Nucleus accumbens (tissue), 56 donors: ENCODE results near the gene GTF3C1.
"Not testable (repeated sequence)": the region's sequence is repeated elsewhere in the genome, so short reads cannot be mapped to it uniquely, and the experiment has no call there.

ENCODE experiments used
- DNase-seq, 56 donors: peaks; one replicate each; lab custom pipeline; 2025; lab: John Stamatoyannopoulos, UW

The GTF3C1 gene

GRCh38 chr16:27468941-27469531 lies 80.7 kb downstream of the GTF3C1 start:
- DNase-seq = peak in 7 of 56 donors; percentile 5 to 32 (median 15)

DNA sequence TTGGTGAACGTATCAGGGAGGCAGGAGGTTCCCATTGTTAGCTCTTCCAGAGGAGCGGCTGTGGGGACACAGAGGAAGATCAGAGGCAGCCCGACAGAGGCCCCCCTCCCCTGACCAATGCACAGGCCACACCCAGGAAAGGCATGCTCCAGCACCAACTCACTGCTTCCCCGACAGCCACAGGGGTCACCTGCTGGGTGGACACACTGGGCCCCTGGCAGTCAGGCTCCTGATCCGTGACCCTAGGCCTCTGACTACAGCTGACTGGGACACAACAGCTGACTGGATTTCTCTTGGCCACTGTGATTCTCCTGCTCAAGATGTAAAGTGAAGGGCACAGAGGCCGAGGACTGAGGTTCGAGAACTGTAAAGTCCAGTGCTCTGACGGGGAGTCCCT lies 84.2 kb downstream of the GTF3C1 start:
- DNase-seq = no peak

- DNase-seq = no peak
These were observed 84.9 kb downstream of the GTF3C1 start for GRCh38 chr16:27464626-27465482.

DNA sequence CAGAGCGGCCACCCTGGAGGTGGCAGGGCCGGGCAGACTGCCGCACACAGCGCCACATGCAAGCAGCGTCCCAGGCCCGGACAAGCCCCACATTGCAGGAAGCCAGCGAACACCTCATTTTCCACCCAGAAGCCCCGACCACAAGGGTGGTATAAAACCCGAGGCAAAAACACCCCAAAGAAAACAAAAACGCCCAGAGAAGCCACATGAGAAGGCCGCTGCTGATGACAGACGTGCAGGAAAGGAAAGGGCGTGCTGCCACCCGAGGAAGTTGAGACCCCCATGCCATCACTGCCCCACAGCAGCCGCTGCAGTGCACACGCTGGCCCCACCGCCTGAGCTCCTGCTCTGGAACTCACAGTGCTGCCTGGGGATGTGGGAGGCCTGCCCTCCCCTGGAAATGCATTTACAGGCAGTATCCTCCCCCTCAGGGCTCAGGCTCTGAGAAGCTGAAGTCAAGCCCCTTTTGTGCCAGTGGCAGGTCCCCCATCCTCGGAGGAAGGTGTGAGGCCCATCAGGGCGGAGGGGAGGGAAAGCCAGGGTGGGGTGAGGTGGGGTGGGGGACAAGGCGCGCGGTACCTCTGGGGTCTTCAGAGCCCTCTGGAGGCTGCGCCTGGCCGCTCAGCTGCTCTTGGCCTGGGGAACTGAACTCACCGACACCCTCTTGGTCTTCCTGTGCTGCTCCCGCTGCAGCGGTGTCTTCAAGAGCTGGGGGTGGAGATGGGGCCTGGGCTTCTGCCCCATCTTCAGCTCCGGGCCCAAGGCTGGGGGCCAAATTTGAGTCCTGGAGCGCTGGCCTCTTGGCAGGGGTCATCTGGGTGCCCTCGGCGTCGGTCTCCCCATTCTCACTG lies 85.7 kb downstream of the GTF3C1 start:
- DNase-seq = peak in 7 of 56 donors; percentile 3 to 45 (median 14)

DNA sequence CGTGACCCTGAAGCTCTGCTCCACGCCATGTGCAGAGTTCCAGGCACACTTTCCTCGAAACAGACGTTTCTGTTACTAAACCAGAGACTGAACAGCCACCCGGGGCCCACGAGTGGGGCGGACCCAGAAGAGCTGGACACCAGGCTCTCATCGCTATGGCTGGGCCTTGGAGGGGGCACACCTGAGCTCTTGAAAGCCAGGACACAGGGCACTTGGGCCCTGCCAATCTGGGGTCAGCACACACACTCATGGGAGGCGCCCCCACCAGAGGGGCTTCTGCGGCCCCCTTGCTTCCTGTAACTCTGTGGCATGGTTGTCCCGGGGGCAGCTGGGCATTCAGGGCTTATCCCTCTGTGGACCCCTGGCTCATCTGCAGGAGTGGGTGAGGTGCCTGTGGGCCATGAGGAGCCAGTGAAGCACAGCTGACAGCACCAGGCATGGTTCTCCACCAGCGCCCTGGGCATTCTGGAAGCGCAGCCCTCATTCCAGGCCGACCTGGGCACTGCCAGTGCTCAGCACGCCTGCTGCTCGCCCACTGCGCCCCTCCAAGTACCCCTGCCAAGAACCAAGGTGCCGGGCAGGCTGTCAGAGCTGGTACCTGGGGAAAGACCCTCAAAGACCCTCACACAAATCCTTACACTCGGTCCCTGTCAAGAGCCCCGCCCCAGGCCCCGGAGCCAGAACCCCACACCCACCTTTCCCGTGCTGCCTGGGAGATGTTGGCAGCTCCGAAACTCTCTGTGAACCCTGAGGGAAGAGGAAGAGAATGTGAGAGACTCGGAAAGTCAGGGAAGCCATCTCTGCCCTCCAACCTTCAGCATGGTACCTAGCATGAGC lies 86.6 kb downstream of the GTF3C1 start:
- DNase-seq = peak in 1 of 56 donors; percentile 16

DNA sequence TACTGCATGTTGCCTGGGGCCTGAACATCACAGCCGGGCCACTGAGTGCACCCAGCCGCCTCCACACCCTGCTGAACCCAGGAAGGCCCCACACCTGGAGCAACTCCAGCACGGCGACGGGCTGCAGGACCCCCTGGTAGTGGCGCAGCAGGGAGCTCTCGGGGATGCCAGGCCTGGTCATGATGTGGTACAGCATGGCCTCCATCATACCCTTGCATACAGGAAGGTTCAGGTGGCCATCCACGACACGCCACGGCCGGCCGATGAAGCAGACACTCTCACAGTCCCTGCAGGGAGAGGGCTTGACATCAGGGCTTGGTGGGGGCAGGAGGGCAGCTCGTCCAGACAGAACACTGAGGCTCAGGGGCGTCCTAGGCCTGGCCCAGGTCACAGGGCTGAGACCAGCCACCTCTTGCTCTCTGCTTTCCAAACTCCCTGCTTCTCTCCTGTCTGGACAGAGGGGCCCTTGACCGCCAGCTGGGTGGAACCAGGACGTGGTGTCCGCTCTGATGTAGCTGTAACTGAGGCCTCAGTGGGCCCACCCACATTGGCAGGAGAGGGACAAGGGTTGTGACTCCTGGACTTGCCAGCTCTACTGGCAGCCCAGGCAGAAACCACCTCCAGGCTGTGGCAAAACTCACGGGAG lies 87.4 kb downstream of the GTF3C1 start:
- no peak for DNase-seq

DNA sequence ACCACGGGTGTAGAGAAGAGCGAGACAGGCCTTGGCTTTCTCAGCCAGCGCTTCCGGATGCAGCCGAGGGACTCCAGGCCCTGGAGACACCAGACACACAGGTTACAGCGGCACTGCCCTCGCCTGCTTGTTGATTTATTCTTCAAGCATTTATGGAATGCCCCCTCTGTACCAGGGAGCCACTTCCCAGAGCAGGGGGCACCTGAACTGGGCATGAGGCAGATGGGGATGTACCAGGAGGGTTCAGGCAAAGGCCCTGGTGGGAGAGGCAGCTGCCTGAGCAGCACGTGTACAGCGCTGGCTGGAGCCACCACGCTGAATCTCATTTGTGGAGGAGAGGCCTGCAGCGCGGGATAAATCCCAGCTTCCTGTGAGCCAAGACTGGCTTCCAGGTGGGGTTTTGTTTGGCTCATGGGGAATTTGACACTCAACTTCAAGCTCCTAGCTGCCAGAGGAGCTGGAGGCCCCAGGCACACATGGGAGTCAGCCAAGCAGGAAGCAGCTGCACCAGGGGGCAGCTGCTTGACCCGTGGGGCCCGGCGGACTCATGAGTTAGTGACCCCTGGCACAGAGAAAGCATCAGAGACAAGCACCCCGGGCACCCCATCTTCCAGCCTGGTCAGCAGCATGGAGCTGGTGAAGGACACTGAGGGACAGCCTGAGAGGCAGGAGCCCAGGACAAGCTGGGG lies 88.1 kb downstream of the GTF3C1 start:
- no peak for DNase-seq

DNA sequence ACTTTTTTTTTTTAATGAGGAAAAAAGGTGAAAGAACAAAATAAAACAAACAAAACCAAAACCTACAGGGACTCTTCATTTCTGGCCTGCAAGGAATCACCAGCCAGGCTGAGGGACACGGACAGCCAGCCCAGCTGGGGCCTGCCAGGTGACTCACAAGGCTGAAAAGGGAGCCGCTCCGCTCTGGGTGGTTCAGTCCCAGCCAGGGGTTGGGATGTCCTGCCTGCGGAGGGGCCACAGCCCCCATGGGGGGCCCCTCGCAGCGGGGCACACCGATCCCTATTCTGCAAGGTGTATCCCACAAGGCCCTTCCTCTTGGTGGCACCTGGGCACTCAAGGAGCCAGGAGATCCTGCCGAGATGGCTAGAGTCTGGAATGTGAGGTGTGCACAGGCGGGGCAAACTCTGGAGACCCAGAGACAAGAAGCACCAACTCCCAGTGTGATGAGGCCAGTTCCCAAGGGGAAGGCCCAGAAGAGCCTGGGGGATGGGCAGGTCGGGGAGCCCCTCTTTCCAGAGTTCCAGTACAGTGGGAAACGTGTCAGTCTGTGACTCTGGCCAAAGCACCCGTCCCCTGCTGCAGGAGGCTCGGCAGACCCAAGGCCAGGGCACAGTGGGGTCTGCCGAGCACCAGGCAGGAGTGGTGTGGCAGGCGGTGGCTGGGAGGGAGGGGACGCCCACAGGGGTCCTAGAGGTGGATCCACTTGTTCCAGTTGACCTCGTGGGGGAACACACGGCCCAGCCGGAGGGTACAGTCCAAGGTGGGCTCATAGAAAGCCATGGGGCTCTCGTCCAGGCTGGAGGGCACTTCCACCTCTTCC lies 88.8 kb downstream of the GTF3C1 start:
- DNase-seq = no peak

DNA sequence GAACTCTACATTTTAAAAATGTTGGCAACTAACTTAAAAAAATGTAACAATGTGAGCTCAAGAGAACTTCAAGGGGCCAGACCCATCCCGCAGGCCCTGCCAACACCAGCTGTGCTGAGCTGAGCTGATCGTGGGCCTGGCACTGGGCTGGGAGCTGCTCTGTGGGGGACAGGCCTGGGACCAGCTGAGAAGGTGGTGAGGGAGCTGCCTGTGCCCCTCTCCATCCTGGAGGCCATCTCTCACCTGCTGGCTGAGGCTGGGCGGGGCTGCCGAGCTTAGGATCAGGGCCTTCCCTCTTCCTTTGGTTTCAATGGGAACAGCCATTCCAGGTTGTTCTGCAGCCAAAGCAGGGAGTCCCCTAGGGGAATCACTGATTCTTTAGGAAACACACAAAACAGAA lies 89.5 kb downstream of the GTF3C1 start:
- DNase-seq = no peak

GRCh38 chr16:27458987-27459688 lies 90.6 kb downstream of the GTF3C1 start:
- DNase-seq = no peak

- DNase-seq = no peak
These were observed 91.5 kb downstream of the GTF3C1 start for GRCh38 chr16:27458258-27458657.

DNA sequence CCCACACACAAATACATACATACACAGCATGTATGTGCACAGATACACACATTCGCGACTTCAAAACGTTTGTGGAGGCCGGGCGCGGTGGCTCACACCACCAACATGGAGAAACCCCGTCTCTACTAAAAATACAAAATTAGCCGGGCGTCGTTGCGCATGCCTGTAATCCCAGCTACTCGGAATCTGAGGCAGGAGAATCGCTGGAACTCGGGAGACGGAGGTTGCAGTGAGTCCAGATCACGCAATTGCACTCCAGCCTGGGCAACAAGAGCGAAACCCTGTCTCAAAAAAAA lies 92.2 kb downstream of the GTF3C1 start:
- not testable (repeated sequence) for DNase-seq

- DNase-seq = no peak
These were observed 94.0 kb downstream of the GTF3C1 start for GRCh38 chr16:27455700-27456099.

- DNase-seq = no peak
These were observed 96.3 kb downstream of the GTF3C1 start for GRCh38 chr16:27453494-27453825.

DNA sequence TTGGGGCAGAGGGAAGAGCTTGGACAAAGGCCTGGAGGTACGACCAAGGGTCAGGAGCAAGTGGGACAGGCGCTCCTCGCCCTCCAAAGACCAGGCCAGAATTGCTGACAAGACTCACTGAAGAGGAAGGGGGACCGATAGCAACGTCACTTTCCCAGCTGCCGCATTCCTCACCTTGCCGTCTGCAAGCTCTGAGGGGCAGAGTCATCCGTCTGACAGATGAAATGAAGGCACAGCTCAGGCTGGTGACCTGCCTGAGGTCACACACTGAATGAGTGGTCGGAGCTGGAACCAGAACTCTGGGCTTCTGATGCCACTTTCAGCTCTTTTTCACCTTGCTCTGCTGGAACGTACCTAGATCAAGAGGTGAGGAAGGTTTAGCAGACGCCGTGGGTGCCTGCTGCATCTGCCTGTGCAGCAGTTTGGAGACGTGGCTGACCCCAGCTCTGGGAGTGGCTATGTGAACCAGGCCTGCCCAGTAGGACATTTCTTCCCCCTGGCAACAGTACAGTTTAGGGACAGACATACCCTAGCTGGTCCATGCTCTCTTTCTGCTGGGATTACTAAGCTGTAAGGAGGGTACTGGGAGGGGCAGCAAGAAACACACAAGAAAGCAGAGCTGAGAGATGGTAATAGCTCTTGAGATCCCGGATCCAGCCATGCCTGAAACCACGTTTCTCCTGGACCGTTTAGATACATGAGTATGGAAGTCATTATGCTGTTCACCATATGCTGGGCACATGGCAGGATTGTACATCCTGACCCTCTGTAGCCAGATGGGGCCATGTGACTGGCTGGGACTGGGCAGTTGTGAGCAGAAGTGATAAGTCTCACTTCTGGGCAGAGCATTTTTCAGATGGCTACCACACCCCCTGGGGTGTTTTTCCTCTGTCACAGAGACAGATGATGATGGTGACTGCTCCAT lies 96.9 kb downstream of the GTF3C1 start:
- no peak for DNase-seq

DNA sequence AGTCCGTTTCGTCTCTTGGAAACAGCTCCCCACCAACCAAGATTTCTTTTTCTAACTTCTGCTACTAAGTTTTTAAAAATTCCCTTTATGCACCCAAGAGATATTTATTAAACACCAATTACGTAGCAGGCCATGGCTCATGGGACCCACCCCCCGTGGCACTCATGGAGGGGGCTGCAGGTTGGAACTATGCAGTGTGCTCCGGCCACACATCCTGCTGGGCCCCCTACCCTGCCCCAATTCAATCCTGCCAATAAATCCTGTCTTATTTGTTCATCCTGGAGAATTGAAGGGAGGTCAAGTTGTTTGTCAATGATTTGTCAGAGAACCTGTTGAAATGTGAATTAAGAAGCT lies 99.5 kb downstream of the GTF3C1 start:
- DNase-seq = no peak
